Spleen (tissue), 11 donors: ENCODE measurements around the gene REG4. TPM values are rescaled to one million over a fixed set of nuclear protein-coding genes. Genes with fewer than 3 reads are reported as not detected.

ENCODE experiments used
- DNase-seq: peaks from one replicate; pipeline ENCODE4 v3.0.0-alpha.2; 2020
- H3K27ac ChIP-seq, 8 donors: fragments of 200-600 bp; sonication (generic) in 7 of 8; 1 replicate in 4 of 8; 2 replicates in 4 of 8; pipeline versions ENCODE4 v1.5.0 to v1.8.0; 2016 to 2021; ENCODE audit warnings: inconsistent platforms in 4 of 8, mild to moderate bottlenecking in 4 of 8, moderate library complexity in 1 of 8
- H3K27me3 ChIP-seq, 7 donors: fragments of 200-600 bp; sonication (generic) in 6 of 7; replicated peaks in 1 of 7; 1 replicate in 4 of 7; 2 replicates in 3 of 7; pipeline versions ENCODE4 v1.5.0 to v1.8.0; 2016 to 2021; ENCODE audit warnings: inconsistent platforms in 3 of 7, mild to moderate bottlenecking in 1 of 7
- H3K36me3 ChIP-seq, 6 donors: fragments of 200-600 bp; sonication (generic) in 5 of 6; 1 replicate in 4 of 6; 2 replicates in 2 of 6; pipeline versions ENCODE4 v1.5.0 to v1.8.0; 2016 to 2021; ENCODE audit warnings: inconsistent platforms in 2 of 6
- H3K4me1 ChIP-seq, 6 donors: fragments of 200-600 bp; sonication (generic) in 5 of 6; 1 replicate in 3 of 6; 2 replicates in 3 of 6; pipeline versions ENCODE4 v1.5.0 to v1.8.0; 2016 to 2021; ENCODE audit warnings: inconsistent platforms in 3 of 6
- H3K4me3 ChIP-seq, 8 donors: fragments of 200-600 bp; sonication (generic) in 7 of 8; 1 replicate in 4 of 8; 2 replicates in 4 of 8; pipeline versions ENCODE4 v1.5.0 to v1.8.0; 2016 to 2021; ENCODE audit warnings: inconsistent platforms in 4 of 8, mild to moderate bottlenecking in 4 of 8, moderate library complexity in 2 of 8
- H3K9me3 ChIP-seq, 8 donors: fragments of 200-600 bp; sonication (generic) in 7 of 8; 1 replicate in 4 of 8; 2 replicates in 4 of 8; pipeline versions ENCODE4 v1.5.0 to v1.8.0; 2016 to 2021; ENCODE audit warnings: inconsistent platforms in 4 of 8
- CTCF ChIP-seq, 11 experiments: fragments of 200-600 bp in 7 of 11; fragments of 450-650 bp in 4 of 11; sonication (generic) in 4 of 11; IDR thresholded peaks in 8 of 11; conservative IDR thresholded peaks in 3 of 11; 1 replicate in 7 of 11; 2 replicates in 4 of 11; pipeline versions ENCODE4 v1.4.0 to v1.8.0; 2016 to 2021; ENCODE audit warnings: antibody characterized with exemption in 11 of 11, inconsistent platforms in 4 of 11, mild to moderate bottlenecking in 1 of 11
- POLR2A ChIP-seq, 3 donors: fragments of 450-650 bp; IDR thresholded peaks; one replicate each; pipeline ENCODE4 v1.5.1; 2017; ENCODE audit warnings: antibody characterized with exemption in 3 of 3, mild to moderate bottlenecking in 1 of 3
- POLR2AphosphoS5 ChIP-seq, 3 donors: sonication (generic); formaldehyde crosslinking; IDR thresholded peaks; one replicate each; pipeline ENCODE4 v1.5.1; 2017; ENCODE audit warnings: antibody characterized with exemption in 3 of 3
- WGBS, 5 donors: extraction: QIAGEN DNeasy Blood & Tissue Kit in 3 of 5; methylation state at CpG; one replicate each; pipeline versions ENCODE4 v1.1.5 to v1.1.7; 2013 to 2018; 5-methylcytosine and 5-hydroxymethylcytosine counted together
- intact Hi-C: fragments of 100-400 bp; cut with DNase I; formaldehyde crosslinking; loops from one replicate; pipeline ENCODE4 v1.15.0; 2023; ENCODE audit warnings: low total_unique reads
- polyA plus RNA-seq, 3 donors: library from polyadenylated mRNA; stranded (reverse); fragments of 200-250 nt; gene quantifications; one replicate each; pipeline ENCODE4 v1.2.1, GENCODE V29; 2013
- total RNA-seq, 7 donors: library from RNA; depleted of rRNA in 3 of 7; stranded (reverse); fragments of >200 nt in 3 of 7; fragmentation: NEBNext Ultra II Directional in 4 of 7; extraction: Animal tissue kit (Norgen Biotek cat#: 25700) in 4 of 7; gene quantifications; one replicate each; pipeline versions ENCODE4 v1.1.0 to v1.2.1, GENCODE V29; 2016 to 2021
- donor health status: healthy with polysubstance abuse.
- donor health status: DM: no; HTN: no; CAD: no; lungs with moderate emphysema.
- donor health status: DM: no; HTN: no; CAD: no.
- donor health status: Bipolar disorder and iron deficiency.
- donor health status: healthy.
- donor health status: DM: no; HTN: no; CAD: no.
- donor health status: DM: yes; HTN: yes; CAD: no.

Gene REG4
- total and polyA plus RNA-seq, 10 donors: 0.24 to 0.40 TPM; not detected in 8

GRCh38 chr1:119808972-119809550 is 2.2 kb downstream of the REG4 start:
- H3K4me1 ChIP-seq: peaks cover 0 to 7% (median 2%) of the 10 kb centered on the region in 6 donors
- peak; percentile 89 for DNase-seq
- intact Hi-C loops: no loop called here
- WGBS, 5 donors: 1 to 3% (median 1%) methylated on average over 6 of the region's 6 CpGs
- no peaks in the 10 kb centered on the region for H3K9me3 ChIP-seq
- no peak overlapping the region for H3K4me3 ChIP-seq
- no peak overlapping the region for H3K27ac ChIP-seq
- H3K27me3 ChIP-seq: peaks cover 0 to 24% (median 4%) of the 10 kb centered on the region in 7 donors
- no peak for TF ChIP-seq POLR2AphosphoS5 (IDR thresholded peaks at IDR 0.05)
- TF ChIP-seq CTCF (IDR thresholded peaks at IDR 0.05 in 8 of 11, conservative IDR thresholded peaks at IDR 0.05 in 3 of 11): peak; percentile 13 to 91 (median 82)
- no peak for TF ChIP-seq POLR2A (IDR thresholded peaks at IDR 0.05)
- no peaks in the 10 kb centered on the region for H3K36me3 ChIP-seq

GRCh38 chr1:119808491-119808890 is 2.8 kb downstream of the REG4 start:
- Histone ChIP-seq H3K27me3 (peaks cover 0 to 24% (median 4%) of the 10 kb centered on the region in 7 donors), H3K9me3 (no peaks in the 10 kb centered on the region), H3K4me1 (peaks cover 0 to 7% (median 2%) of the 10 kb centered on the region in 6 donors), H3K4me3 (no peak overlapping the region), H3K36me3 (no peaks in the 10 kb centered on the region), H3K27ac (no peak overlapping the region)
- TF ChIP-seq CTCF (IDR thresholded peaks at IDR 0.05 in 8 of 11, conservative IDR thresholded peaks at IDR 0.05 in 3 of 11) (no peak), POLR2A (IDR thresholded peaks at IDR 0.05) (no peak), POLR2AphosphoS5 (IDR thresholded peaks at IDR 0.05) (no peak)
- WGBS, 5 donors: 52 to 67% (median 61%) methylated on average over 3 of the region's 3 CpGs
- no peak for DNase-seq
- intact Hi-C loops: no loop called here

- intact Hi-C loops: no loop called here
These were observed 4.8 kb downstream of the REG4 start for GRCh38 chr1:119806489-119806888.

More at GRCh38 chr1:119806489-119806888, 4.8 kb downstream of the REG4 start:
- TF ChIP-seq CTCF (IDR thresholded peaks at IDR 0.05 in 8 of 11, conservative IDR thresholded peaks at IDR 0.05 in 3 of 11) (no peak), POLR2A (IDR thresholded peaks at IDR 0.05) (no peak), POLR2AphosphoS5 (IDR thresholded peaks at IDR 0.05) (no peak)
- WGBS, 5 donors: 61 to 84% (median 67%) methylated on average over 4 of the region's 4 CpGs
- no peak overlapping the region for H3K27ac ChIP-seq
- no peaks in the 10 kb centered on the region for H3K36me3 ChIP-seq
- no peak for DNase-seq
- peaks cover 0 to 24% (median 4%) of the 10 kb centered on the region in 7 donors for H3K27me3 ChIP-seq
- H3K9me3 ChIP-seq: no peaks in the 10 kb centered on the region
- peaks cover 0 to 7% (median 2%) of the 10 kb centered on the region in 6 donors for H3K4me1 ChIP-seq
- H3K4me3 ChIP-seq: no peak overlapping the region
